ENCODE results near the gene IER2.

DNA sequence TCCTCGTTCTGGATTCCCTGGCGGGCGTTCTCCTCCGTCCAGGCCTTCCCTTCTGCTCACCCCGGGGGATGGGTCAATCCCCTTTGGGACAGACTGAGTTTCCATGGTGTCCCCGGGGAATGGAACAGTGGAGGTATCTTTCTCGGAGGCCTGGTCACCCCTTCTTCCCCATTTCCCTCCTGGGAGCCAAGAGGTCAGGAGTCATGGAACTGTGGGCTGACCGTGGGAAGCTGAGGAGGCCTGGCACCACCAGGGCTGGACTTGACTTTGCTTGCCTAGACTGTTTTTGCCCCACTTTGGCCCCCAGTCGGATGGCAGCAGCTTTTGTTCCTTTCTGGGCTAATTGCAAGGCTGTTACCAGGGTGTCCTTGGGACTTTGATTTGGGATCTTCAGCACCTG lies 30.2 kb upstream of the IER2 start:
- TF ChIP-seq, protein P1, sequence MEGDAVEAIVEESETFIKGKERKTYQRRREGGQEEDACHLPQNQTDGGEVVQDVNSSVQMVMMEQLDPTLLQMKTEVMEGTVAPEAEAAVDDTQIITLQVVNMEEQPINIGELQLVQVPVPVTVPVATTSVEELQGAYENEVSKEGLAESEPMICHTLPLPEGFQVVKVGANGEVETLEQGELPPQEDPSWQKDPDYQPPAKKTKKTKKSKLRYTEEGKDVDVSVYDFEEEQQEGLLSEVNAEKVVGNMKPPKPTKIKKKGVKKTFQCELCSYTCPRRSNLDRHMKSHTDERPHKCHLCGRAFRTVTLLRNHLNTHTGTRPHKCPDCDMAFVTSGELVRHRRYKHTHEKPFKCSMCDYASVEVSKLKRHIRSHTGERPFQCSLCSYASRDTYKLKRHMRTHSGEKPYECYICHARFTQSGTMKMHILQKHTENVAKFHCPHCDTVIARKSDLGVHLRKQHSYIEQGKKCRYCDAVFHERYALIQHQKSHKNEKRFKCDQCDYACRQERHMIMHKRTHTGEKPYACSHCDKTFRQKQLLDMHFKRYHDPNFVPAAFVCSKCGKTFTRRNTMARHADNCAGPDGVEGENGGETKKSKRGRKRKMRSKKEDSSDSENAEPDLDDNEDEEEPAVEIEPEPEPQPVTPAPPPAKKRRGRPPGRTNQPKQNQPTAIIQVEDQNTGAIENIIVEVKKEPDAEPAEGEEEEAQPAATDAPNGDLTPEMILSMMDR (conservative IDR thresholded peaks at IDR 0.05), result no peak
- no peak for TF ChIP-seq ZFX (IDR thresholded peaks at IDR 0.05)

Measured in C4-2B (cell line).